Tibial artery (tissue), 4 donors: ENCODE results near the gene UVSSA.

Experiments used
- DNase-seq, 2 donors: peaks; one replicate each; pipeline ENCODE4 v3.0.0-alpha.2; 2019
- H3K27ac ChIP-seq, 2 donors: fragments of 200-600 bp; sonication (generic) in 1 of 2; 1 replicate in 1 of 2; 2 replicates in 1 of 2; pipeline ENCODE4 v1.5.1; 2018 to 2019; ENCODE audit warnings: mild to moderate bottlenecking in 1 of 2
- H3K27me3 ChIP-seq, 2 donors: fragments of 200-600 bp; sonication (generic) in 1 of 2; one replicate each; pipeline versions ENCODE4 v1.5.1 to v1.6.0; 2016 to 2019
- H3K36me3 ChIP-seq, 3 donors: fragments of 200-600 bp; sonication (generic) in 2 of 3; one replicate each; pipeline ENCODE4 v1.5.1; 2016 to 2019; ENCODE audit warnings: mild to moderate bottlenecking in 2 of 3
- H3K4me1 ChIP-seq, 4 donors: fragments of 200-600 bp; sonication (generic) in 2 of 4; 1 replicate in 3 of 4; 2 replicates in 1 of 4; pipeline ENCODE4 v1.5.1; 2016 to 2019
- H3K4me3 ChIP-seq, 2 donors: fragments of 200-600 bp; sonication (generic) in 1 of 2; 1 replicate in 1 of 2; 2 replicates in 1 of 2; pipeline ENCODE4 v1.5.1; 2018 to 2019; ENCODE audit warnings: mild to moderate bottlenecking in 2 of 2
- H3K9me3 ChIP-seq, 3 donors: fragments of 200-600 bp; sonication (generic) in 1 of 3; one replicate each; pipeline ENCODE4 v1.5.1; 2016 to 2019
- intact Hi-C: fragments of 100-400 bp; cut with DNase I; formaldehyde crosslinking; loops from one replicate; pipeline ENCODE4 v1.15.0; 2023; ENCODE audit warnings: low total_unique reads
- TF ChIP-seq, protein P1 (sequence below), 2 experiments: fragments of 200-600 bp in 1 of 2; fragments of 450-650 bp in 1 of 2; IDR thresholded peaks; one replicate each; pipeline ENCODE4 v1.5.1; 2017 to 2019; ENCODE audit warnings: antibody characterized with exemption in 2 of 2, mild to moderate bottlenecking in 1 of 2, moderate library complexity in 1 of 2

UVSSA gene

DNA sequence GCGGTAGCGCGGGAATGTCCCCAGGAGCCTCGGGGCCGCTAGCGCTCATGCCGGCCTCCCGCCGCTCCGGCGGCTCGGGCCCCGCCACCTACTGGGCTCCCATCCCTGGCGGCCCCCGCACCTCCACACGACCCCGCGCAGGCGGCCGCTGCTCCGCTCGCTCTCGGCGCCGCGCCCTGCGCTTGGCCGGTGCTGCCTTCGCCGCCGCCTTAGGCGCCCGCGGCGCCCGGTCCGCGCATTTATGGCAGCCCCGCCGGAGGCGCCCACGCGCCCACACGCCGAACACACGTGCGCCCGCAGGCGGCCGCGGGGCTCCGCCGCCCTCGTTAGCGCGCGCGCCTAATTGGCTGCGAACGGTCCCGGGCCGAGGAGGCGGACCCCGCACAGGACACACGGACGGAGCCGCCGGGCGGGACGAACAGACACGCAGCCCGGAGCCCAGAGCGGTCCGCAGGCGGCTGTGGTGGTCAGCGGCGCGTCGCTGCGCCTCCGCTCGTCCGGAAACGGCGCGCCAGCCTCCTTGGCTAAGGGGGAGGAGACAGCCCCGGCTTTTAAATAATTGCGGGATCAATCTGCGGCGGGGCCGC, 59.5 kb downstream of the UVSSA start, which contains the start of gene NKX1-1:
NKX1-1 (minus strand) TSS at position 49 of the 587 bp plus-strand sequence; CDS start at position 49, 0 bp downstream.
- intact Hi-C loops = no loop called here
- TF ChIP-seq, protein P1, sequence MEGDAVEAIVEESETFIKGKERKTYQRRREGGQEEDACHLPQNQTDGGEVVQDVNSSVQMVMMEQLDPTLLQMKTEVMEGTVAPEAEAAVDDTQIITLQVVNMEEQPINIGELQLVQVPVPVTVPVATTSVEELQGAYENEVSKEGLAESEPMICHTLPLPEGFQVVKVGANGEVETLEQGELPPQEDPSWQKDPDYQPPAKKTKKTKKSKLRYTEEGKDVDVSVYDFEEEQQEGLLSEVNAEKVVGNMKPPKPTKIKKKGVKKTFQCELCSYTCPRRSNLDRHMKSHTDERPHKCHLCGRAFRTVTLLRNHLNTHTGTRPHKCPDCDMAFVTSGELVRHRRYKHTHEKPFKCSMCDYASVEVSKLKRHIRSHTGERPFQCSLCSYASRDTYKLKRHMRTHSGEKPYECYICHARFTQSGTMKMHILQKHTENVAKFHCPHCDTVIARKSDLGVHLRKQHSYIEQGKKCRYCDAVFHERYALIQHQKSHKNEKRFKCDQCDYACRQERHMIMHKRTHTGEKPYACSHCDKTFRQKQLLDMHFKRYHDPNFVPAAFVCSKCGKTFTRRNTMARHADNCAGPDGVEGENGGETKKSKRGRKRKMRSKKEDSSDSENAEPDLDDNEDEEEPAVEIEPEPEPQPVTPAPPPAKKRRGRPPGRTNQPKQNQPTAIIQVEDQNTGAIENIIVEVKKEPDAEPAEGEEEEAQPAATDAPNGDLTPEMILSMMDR (IDR thresholded peaks at IDR 0.05) = no peak
- no peak within 1 kb of the TSS for H3K4me3 ChIP-seq
- peaks cover 0 to 63% (median 50%) of the 10 kb centered on the region in 4 donors for H3K4me1 ChIP-seq
- no peaks in the 10 kb centered on the region for H3K9me3 ChIP-seq
- no peaks in the 10 kb centered on the region for H3K36me3 ChIP-seq
- no peak within 1 kb of the TSS for H3K27ac ChIP-seq
- no peak for DNase-seq
- peaks cover 0 to 100% of the 10 kb centered on the region in 2 donors for H3K27me3 ChIP-seq

DNA sequence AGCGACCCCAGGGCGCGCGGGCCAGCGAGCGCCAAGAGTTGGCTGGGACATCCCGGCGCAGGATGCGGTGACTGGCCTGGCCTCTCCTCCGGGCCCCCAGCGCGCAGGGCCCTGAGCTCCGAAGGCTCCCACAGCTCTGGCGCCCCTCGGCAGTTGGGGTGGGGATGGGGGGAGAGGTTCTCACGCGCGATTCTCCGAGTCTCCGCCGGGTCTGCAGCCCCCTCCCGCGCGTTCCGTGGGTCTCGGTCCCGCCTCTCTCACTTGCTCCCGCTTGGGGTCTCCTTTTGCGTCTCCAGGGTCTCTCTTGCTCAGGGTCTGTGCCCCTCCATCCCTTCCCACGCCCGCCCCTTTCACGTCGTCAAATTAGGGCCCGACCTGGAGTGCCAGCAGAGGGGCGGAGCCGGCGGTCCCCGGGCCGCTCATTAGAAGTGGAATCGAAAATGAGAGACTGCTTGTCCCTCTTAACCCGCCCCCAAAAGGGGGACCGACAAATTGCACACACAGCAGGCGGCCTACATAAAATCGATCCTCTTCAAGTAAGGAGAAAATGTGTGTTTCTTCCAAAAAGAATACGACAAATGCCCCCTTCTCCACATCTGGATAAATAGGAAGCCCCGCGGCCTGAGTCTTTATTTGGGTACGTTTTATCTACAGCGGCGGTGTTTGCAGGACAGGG, 60.1 kb downstream of the UVSSA start:
- Histone ChIP-seq H3K36me3 (no peaks in the 10 kb centered on the region), H3K27me3 (peaks cover 0 to 100% of the 10 kb centered on the region in 2 donors), H3K4me3 (no peak overlapping the region), H3K9me3 (no peaks in the 10 kb centered on the region), H3K27ac (no peak overlapping the region), H3K4me1 (peaks cover 0 to 58% (median 50%) of the 10 kb centered on the region in 4 donors)
- intact Hi-C loops = no loop called here
- TF ChIP-seq, protein P1 (IDR thresholded peaks at IDR 0.05) = no peak
- DNase-seq = no peak

DNA sequence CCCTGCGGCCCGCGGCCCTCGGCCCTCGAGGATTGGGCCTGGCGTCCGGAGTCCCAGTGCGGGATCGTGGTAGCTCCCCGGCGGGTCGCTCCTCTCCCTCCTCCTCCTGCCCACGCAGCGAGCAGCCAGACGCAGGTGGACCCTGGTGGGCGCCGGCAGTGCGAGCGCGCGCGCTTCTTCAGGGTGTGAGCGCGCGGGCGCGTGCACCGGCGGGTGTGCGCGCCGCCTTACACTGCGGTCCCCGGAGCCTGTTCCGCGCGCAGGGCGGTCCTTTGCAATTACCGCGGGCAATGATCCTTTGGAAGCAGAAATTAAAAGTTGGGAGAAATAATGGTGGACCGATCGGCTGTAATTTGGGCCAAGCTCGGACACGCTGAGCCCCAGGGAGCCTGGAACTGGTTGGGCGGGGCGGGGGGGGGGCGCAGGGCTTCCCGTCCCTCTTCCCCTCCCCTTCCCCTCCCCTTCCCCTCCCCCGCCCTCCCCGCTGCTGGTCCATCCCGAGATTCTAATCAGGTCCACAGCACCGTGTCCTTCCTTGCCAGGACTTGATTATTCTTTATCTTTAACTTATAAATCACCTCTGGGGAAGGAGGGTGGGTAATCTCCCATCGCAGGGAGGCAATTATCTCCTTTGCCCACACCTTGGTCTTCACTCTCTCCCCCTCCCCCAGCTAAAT, 60.8 kb downstream of the UVSSA start:
- TF ChIP-seq, protein P1 (IDR thresholded peaks at IDR 0.05) = no peak
- intact Hi-C loops = no loop called here
- no peak overlapping the region for H3K27ac ChIP-seq
- peak in 1 of 2 donors; percentile 48 for DNase-seq
- H3K27me3 ChIP-seq = peaks cover 0 to 100% of the 10 kb centered on the region in 2 donors
- H3K4me1 ChIP-seq = peaks cover 0 to 51% (median 44%) of the 10 kb centered on the region in 4 donors
- no peaks in the 10 kb centered on the region for H3K9me3 ChIP-seq
- no peaks in the 10 kb centered on the region for H3K36me3 ChIP-seq
- no peak overlapping the region for H3K4me3 ChIP-seq

DNA sequence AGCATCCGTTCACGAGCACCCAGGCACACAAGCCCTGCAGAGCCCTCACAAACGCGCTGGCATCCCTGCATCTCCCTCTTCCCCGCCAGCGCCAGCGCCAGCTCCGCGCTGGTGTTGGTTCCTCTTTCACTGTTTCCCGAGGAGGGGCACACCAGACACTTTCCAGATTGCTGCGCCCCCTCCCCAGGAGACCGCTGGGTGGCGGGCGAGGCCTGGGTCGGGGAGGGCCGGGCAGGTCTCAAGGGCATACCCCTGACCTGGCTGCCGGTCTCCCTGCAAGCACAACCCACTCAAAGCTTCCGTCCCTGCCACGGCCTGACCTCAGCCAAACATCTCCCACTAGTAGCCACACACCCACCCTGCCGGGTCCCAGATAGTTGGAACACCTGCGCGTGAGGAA, 61.4 kb downstream of the UVSSA start:
- TF ChIP-seq, protein P1 (IDR thresholded peaks at IDR 0.05) = no peak
- DNase-seq = no peak
- intact Hi-C loops = no loop called here
- peaks cover 0 to 45% (median 41%) of the 10 kb centered on the region in 4 donors for H3K4me1 ChIP-seq
- no peaks in the 10 kb centered on the region for H3K36me3 ChIP-seq
- H3K27ac ChIP-seq = no peak overlapping the region
- H3K9me3 ChIP-seq = no peaks in the 10 kb centered on the region
- H3K27me3 ChIP-seq = peaks cover 0 to 100% of the 10 kb centered on the region in 2 donors
- no peak overlapping the region for H3K4me3 ChIP-seq

DNA sequence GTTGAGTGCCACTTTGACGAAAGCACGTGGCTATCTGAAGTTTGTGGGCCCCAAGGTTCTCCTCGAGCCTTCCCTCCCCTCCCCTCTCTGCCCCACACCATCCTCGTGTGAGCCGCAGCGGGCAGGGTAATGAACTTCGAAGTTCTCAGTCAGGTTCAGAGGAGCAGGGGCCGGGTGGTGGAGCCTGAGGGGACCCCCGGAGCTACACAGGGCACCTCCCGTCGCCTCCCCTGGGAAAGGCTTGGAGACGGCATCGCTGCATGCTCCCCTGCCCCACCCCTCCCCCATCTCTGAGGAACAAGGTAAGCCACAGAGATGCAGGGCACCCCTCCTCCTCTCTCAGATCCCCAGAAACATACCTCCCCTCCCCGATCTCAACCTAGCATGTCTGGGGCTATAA, 62.1 kb downstream of the UVSSA start:
- H3K27me3 ChIP-seq = peaks cover 0 to 100% of the 10 kb centered on the region in 2 donors
- H3K27ac ChIP-seq = no peak overlapping the region
- H3K36me3 ChIP-seq = no peaks in the 10 kb centered on the region
- no peaks in the 10 kb centered on the region for H3K9me3 ChIP-seq
- DNase-seq = peak in 1 of 2 donors; percentile 41
- H3K4me3 ChIP-seq = no peak overlapping the region
- H3K4me1 ChIP-seq = peaks cover 0 to 45% (median 35%) of the 10 kb centered on the region in 4 donors
- TF ChIP-seq, protein P1 (IDR thresholded peaks at IDR 0.05) = no peak
- intact Hi-C loops = no loop called here
